ENCODE results near the gene PPP1CC.

DNA sequence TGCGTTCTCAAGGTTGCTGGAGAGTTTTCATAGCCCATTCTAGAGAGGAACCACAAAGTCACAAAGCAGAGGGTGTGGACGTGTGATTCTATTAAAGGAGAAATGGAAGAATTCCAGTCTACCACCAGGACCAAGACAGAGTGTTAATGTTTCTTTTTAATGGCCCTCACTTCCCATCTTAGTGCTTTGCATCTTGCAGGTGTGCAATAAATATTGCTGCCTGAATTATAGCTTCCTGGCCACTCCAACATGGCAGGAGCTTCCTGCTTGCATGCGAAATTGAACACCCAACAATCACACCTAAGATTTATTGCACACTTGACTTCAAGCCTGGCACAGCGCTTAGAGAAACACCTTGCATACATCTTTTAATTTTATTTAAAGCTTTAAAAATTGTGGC, 22.4 kb upstream of the PPP1CC start:
- TF ChIP-seq NR2C2 (CRISPR knock-in tag; IDR thresholded peaks at IDR 0.05) = no peak
- no peak for TF ChIP-seq ZNF281 (CRISPR knock-in tag; IDR thresholded peaks at IDR 0.05)
- no peak for TF ChIP-seq MAX (CRISPR knock-in tag; IDR thresholded peaks at IDR 0.05)
- no peak for TF ChIP-seq CTCF (IDR thresholded peaks at IDR 0.05)
- TF ChIP-seq, protein P1, sequence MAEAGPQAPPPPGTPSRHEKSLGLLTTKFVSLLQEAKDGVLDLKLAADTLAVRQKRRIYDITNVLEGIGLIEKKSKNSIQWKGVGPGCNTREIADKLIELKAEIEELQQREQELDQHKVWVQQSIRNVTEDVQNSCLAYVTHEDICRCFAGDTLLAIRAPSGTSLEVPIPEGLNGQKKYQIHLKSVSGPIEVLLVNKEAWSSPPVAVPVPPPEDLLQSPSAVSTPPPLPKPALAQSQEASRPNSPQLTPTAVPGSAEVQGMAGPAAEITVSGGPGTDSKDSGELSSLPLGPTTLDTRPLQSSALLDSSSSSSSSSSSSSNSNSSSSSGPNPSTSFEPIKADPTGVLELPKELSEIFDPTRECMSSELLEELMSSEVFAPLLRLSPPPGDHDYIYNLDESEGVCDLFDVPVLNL (CRISPR knock-in tag; IDR thresholded peaks at IDR 0.05; ENCODE audit: borderline replicate concordance, low read depth) = no peak
- TF ChIP-seq TCF7 (CRISPR knock-in tag; IDR thresholded peaks at IDR 0.05; ENCODE audit: low read depth) = no peak
- no peak for TF ChIP-seq TEAD4 (CRISPR knock-in tag; IDR thresholded peaks at IDR 0.05)
- TF ChIP-seq HMGXB4 (CRISPR knock-in tag; IDR thresholded peaks at IDR 0.05) = no peak
- TF ChIP-seq CBFB (CRISPR knock-in tag; IDR thresholded peaks at IDR 0.05; ENCODE audit: low read depth) = no peak
- TF ChIP-seq, protein P2, sequence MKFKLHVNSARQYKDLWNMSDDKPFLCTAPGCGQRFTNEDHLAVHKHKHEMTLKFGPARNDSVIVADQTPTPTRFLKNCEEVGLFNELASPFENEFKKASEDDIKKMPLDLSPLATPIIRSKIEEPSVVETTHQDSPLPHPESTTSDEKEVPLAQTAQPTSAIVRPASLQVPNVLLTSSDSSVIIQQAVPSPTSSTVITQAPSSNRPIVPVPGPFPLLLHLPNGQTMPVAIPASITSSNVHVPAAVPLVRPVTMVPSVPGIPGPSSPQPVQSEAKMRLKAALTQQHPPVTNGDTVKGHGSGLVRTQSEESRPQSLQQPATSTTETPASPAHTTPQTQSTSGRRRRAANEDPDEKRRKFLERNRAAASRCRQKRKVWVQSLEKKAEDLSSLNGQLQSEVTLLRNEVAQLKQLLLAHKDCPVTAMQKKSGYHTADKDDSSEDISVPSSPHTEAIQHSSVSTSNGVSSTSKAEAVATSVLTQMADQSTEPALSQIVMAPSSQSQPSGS (CRISPR knock-in tag; IDR thresholded peaks at IDR 0.05; ENCODE audit: borderline replicate concordance, low read depth) = no peak
- TF ChIP-seq, protein P3, sequence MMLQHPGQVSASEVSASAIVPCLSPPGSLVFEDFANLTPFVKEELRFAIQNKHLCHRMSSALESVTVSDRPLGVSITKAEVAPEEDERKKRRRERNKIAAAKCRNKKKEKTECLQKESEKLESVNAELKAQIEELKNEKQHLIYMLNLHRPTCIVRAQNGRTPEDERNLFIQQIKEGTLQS (CRISPR knock-in tag; conservative IDR thresholded peaks at IDR 0.05) = no peak
